ENCODE measurements around the gene SH3RF3.

Gene SH3RF3

DNA sequence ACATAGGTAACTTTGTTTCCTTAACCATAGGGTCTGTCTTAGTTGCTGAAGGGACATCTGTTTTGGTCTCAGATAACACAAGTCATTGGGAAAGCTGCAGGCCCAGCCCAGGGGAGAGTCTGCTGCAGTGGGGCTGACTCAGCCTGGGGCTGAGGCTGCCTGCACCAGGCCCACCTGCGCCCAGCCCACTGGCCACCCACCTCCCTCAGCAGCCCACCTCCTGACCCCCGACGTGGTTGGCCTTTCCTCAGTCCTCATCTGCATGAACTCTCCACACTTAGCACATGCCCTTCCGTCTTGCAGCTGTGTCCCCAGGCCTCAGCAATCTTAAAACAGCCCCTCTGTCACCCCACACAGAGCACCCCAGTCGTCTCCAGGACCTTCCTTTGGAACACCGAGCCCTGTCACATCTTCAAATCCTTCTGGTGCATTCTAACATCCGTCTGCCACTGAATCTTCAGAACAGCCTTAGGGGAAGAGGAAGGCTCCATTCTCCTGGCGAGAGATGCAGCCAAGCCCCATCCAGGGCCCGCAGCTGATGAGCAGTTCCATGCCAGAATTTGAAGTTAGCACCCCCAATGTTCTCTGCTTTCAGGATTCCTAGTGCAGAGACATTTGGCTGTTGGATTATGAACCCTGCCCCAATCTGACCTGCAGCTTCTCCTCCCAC lies 253.4 kb downstream of the SH3RF3 start:
- DNase-seq = no peak

DNA sequence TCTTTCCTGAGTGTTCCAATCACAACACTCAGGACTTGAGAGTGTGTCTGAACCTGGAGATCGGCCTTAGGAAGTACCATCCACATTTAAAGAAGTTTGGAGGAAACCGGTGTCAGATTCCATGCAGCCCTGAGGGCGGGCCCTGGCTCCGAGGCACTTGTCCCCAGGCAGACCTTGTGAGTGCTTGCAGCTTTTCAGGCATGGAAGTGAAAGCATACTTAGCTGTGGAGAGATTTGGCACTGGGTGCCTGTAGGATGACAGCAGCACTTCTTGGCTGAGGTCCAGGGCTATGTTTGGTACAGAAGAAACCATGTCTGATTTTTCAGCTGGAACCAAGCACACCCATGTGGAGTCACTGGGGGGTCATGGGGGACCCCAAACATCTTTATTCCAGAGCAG lies 253.9 kb downstream of the SH3RF3 start:
- peak; percentile 60 to 87 for DNase-seq

DNA sequence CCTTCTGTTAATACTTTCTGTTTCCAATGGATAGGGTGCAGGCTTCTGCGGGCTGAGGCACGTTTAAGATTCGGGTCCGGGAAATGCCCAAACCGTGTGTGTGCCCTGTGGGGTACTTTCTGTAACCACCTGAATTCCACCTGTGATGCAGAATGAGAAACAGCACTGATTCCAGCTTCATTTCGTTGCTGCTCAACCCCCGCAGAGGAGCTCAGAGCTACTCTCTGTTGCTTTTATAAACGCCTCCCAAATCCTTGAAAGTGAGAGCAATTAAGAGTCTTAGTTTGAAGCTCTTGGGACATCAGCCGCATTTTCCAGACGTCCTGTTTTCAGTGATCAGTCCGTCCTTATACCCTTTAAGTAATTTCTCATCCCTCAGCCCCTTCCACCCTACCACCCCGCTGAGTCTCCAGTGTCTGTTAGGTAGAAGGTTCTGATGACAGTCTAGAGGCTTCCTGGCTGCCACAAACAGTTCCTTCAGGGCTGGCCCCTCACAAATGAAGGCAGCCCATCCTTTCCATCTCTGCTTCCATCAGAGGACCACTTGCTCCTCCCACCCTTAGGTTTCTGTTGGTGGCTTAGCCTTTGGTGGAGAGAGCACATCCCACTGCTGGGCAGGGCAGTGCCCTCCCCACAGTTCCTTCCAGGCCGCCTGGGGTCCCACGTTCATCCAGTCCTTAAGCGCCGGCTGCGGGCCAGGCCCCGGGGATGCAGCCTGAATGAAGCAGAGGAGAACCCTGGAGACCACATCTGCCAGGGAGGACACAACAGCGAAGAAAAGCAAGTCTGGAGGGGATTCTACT lies 254.7 kb downstream of the SH3RF3 start:
- no peak for DNase-seq

DNA sequence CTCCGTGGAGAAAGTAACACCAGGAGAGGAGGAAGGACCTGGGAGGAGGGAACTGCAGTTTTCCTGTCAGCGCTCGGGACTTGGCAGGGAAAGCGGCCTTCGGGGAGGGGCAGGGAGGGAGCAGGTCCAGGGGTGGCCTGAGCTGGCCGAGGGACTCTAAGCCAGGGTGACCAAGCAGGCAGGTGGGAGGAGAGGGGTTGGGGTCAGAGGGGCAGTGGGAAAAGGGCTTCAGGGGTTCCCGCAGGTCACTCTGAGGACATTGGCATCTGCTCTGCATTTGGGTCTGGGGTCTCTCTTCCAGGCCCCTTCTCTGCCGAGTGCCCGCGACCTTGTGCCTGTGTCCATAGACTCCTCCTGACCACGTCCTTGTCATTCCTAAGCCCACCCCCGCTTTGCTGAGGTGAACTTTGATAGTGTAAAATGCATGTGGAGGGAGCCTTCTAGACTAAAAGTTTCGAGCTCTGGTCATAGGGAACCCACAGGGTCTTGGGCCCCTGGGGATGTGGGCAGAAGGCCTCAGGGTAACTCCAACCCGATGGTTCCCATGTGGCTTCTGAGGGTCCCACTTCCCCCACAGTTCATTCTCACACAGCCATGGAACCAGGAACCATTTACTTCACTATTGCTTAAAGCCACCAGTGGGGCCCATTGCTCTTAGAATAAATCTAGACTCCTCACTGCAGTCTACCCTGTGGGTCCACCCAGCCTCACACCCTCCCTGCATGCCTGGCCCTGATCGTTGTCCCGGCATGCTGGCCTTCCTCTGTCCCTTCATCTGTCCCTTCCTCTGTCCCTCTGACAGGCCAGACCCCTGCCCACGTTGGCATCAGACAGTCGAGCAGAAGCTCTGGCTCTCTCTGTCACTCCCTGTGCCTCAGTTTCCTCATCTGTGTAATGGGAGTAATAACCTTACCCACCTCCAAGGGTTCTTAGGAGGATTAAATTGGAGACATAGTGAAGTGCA lies 255.6 kb downstream of the SH3RF3 start:
- no peak for DNase-seq

GRCh38 chr2:109385506-109385905 lies 256.5 kb downstream of the SH3RF3 start:
- DNase-seq = no peak

DNA sequence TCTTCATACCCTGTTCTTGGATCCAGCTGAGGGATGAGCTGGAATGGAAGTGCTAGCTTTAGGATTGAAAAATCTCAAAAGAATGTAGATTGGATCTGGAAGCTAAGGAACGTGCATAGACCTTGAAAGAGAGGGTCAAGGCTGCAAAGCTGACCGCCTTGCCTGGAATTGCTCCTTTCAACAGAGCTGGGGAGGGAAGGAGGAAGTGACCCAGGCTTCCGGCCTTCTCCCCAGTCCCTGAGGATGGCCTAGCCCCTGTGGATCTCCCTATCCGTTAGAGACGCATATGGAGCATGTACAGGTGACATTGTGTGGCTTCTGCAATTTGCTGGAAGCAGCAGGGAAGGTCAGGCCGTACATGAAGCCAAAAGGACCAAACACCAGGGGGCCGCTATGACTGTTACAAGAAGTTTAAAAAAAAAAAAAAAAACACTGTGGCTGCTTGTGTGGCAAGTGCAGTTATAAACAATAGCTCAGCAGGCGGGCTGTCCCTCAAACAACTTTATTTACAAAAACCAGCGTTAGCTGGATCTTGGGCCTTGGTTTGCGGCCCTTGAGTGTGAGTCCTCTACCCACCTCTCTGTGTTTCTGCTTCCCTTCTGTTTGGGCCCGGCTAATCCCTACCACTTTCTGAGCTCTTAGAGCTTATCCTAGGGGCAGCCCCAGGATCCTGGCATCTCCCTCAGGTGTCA lies 257.1 kb downstream of the SH3RF3 start:
- no peak for DNase-seq

DNA sequence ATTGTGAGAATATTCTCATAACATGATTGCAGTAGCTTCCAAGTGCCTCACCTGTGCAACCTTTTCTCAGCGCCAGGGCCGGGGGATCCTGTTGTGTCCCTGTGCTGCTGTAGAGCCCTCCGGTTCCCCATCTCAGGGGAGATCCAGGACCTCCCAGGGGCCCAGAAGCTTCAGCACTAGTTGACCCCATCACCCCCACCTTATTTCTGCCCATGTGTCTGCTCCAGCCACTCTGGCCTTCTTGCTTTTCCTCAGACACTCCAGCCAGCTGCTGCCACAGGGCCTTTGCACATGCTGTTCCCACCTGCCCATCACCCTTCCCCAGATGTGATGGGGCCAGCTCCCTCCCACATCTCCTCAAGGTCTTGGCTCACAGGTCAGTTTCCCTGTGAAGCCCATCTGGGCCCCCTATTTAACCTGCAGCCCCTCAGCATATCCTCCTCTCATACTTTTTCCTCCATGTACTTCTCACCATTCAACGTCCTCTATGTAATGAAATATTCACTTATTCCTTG lies 258.3 kb downstream of the SH3RF3 start:
- no peak for DNase-seq

- DNase-seq = no peak
Measured at GRCh38 chr2:109387778-109388469, 258.9 kb downstream of the SH3RF3 start.

- no peak for DNase-seq
Measured at GRCh38 chr2:109391243-109391642, 262.2 kb downstream of the SH3RF3 start.

GRCh38 chr2:109392140-109392539 lies 263.1 kb downstream of the SH3RF3 start:
- DNase-seq = no peak

DNA sequence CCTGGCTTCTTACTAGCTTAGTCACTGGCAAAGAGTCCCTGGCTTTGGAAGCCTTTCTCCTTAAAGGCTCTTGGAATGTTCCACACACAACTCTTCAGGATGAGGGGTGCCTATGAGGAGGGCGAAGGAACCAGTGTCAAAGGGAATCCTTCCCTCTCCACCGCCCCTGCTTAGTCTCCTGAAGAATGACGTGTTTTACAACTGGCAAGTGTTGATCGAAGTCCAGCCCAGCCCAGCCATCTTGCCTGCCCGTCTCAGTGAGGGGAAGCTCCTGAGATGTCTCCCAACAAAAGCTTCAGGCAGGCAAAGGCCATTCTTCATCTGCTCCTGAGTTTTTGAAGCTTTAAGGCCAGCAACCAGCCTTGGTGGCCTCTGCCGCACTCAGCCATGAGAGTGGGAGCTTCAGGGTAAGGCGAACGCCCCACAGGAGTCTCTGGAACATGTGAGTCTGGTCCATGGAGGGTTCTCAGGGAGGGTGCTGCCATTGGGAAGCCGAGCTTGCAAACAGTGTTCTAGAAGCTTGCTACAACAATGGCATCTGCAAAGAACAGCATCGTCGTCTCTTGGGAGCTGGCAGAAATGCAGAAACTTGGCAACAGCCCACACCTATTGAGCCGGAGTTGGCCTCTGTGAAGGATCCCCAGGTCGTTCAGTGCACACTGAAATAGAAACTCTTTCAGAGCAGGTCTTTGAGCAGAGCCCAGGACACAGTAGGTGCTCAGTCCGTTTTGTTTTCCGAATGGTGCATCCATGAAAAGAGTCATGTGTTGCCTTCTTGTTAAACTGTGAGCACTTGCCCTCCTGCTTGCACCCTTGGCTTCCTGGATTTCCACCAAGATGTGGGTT lies 264.0 kb downstream of the SH3RF3 start:
- DNase-seq = no peak

DNA sequence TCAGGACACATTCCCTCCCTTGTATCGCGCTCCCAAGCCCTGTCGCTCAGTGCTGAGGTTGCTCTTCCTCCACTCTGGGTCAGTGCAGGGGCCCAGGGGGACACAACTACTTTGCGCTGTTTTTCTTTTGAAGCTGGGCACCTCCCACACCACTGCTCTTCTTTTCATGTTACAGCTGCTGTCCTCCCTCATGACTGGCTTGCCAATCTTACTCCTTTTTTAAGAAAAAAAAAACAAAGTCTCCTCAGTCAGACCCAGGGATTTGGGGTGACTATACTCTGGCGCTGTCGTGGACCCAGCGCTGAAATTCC lies 264.6 kb downstream of the SH3RF3 start:
- no peak for DNase-seq

- DNase-seq = no peak
Measured at GRCh38 chr2:109395494-109396201, 266.6 kb downstream of the SH3RF3 start.

DNA sequence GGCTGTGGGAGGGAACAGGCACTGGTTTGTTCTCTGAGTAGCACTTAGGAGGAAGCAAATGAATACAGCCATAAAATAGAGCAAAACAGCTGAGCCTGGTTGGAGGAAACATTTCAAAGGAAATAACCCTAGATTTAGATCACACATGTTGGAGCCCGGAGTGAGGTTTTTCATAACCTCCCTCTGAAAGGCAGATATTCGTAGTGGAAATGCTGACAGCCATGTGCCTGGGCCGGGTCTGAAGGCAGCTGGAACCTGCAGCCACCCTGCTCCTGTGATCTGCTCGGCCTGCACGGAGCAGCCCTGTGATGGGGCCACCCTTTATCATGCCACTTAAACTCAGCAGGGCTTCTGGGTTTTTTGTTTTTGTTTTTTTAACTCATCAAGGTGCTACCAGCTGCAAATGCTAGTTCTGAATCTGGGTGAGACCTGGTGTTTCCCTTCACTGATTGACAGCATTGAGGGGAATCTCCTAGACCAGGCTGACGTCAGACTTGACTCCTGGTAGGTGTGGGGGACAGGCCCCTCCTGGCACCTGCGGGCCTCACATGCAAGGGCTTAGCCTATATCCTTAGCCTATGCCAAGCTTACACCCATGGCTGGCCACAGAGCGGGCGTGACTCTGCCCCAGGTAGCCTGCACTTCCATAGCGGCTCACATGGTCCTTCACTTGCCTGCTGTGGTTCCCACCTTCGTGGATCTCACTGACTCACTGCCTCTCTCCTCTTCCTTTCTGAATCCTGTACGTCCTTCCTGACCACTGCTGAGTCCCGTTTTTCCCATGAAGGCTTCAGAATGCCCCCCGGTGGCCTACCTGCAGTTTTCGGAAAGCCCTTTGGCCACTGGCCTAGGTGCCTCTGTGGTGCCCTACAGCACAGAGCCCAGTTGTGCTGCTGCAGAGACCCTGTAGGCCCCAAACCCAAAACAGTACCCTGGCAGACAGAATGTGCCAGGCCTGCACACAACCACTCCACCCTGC lies 267.5 kb downstream of the SH3RF3 start:
- no peak for DNase-seq

GRCh38 chr2:109397893-109398292 lies 268.9 kb downstream of the SH3RF3 start:
- no peak for DNase-seq

GRCh38 chr2:109398366-109399015 lies 269.5 kb downstream of the SH3RF3 start:
- no peak for DNase-seq

DNA sequence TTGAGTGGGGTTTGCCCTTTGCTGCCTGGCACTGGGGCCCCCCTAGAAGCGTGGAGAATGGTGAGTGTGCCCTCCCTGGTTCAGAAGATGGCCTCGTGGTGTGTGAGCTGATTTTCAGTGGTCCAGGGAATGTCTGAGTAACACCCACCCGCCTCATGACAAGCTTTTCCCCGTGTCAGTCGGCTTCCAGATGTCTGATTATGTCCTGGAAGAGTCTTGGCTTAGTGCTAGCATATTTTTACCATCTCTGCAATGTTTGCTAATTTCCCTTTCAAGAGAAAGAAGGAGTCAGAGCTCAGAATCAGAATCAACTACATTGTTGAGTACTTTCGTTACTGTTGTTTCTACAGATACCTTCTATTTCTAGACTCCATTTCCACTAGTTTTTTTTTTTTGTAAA lies 270.1 kb downstream of the SH3RF3 start:
- no peak for DNase-seq

- no peak for DNase-seq
Measured at GRCh38 chr2:109400102-109400501, 271.1 kb downstream of the SH3RF3 start.

DNA sequence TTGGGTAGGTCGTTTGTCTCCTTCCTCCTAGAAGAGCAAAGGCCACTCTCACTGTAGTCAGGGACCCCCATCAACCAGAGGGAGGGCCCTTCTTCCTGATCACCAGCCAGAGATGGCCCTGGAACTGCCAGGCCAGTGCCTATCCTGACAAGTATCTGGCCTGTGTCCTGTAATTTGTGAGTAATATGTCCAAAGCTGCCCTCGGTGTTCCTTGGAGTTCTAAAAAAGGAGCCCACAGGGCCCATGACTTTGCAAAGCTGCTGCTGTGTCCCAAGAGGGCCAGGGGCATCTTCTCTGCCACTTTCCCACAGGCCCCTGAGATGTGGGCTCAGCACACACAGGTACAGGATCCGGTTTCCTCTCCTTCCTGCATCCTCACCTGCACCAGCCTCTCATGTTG lies 272.4 kb downstream of the SH3RF3 start:
- DNase-seq = no peak

All from NCI-H446 (cell line).